B cell (primary cell): ENCODE data around the gene MAPK1. TPM values are rescaled to one million over a fixed set of nuclear protein-coding genes. Genes with fewer than 3 reads are reported as not detected.
"Not testable (repeated sequence)": the region's sequence is repeated elsewhere in the genome, so short reads cannot be mapped to it uniquely, and the experiment has no call there.

Experiments used
- ATAC-seq: fragments of 200-7000 bp; cut with Tn5 transposase; one replicate; pipeline ENCODE4 v1.10.0; 2021; ENCODE audit warnings: low read depth, mild to moderate bottlenecking, moderate number of reproducible peaks, moderate library complexity
- CTCF ChIA-PET: fragments of 350-600 bp; sonication (Branson Sonifier 250); formaldehyde crosslinking; loops from one replicate; lab custom pipeline; 2021; ENCODE audit warnings: antibody characterized with exemption, inconsistent platforms; lab: Charles Lee
- POLR2A ChIA-PET: fragments of 350-600 bp; sonication (Branson Sonifier 250); formaldehyde crosslinking; loops from one replicate; lab custom pipeline; 2021; ENCODE audit warnings: antibody characterized with exemption; lab: Charles Lee
- DNase-seq: peaks from one replicate; pipeline ENCODE4 v3.0.0; 2013
- H2AFZ ChIP-seq: 2 replicates; pipeline ENCODE4 v1.6.1; 2012; ENCODE audit warnings: mild to moderate bottlenecking, low read depth, low read length; ENCODE audit not compliant: insufficient read depth, poor library complexity, severe bottlenecking
- H3K27ac ChIP-seq, 2 donors: 1 replicate in 1 of 2; 2 replicates in 1 of 2; pipeline ENCODE4 v1.5.1; 2012 to 2013; ENCODE audit warnings: low read length in 2 of 2, mild to moderate bottlenecking in 2 of 2, moderate library complexity in 1 of 2
- H3K27me3 ChIP-seq, 4 experiments: fragments of 200-600 bp in 1 of 4; sonication (generic) in 1 of 4; replicated peaks in 1 of 4; 1 replicate in 2 of 4; 2 replicates in 2 of 4; pipeline versions ENCODE4 v1.6.1 to v1.7.0; 2013 to 2016; ENCODE audit warnings: low read length in 3 of 4, mild to moderate bottlenecking in 2 of 4, mixed read lengths in 1 of 4, moderate library complexity in 1 of 4; ENCODE audit not compliant: insufficient read depth in 4 of 4, control insufficient read depth in 3 of 4; ENCODE audit errors: control extremely low read depth in 1 of 4
- H3K36me3 ChIP-seq, 2 experiments: replicated peaks in 1 of 2; 1 replicate in 1 of 2; 2 replicates in 1 of 2; pipeline versions ENCODE4 v1.6.1 to v1.7.1; 2013; ENCODE audit warnings: low read length in 1 of 2; ENCODE audit not compliant: insufficient read depth in 2 of 2, control insufficient read depth in 1 of 2; ENCODE audit errors: control extremely low read depth in 1 of 2, extremely low read depth in 1 of 2
- H3K4me1 ChIP-seq, 2 donors: fragments of 200-600 bp in 1 of 2; sonication (generic) in 1 of 2; 1 replicate in 1 of 2; 2 replicates in 1 of 2; pipeline versions ENCODE4 v1.5.1 to v1.6.1; 2013 to 2017; ENCODE audit warnings: low read length in 2 of 2; ENCODE audit not compliant: control insufficient read depth in 2 of 2, insufficient read depth in 2 of 2
- H3K4me2 ChIP-seq: replicated peaks from 2 replicates; pipeline ENCODE3; 2012; ENCODE audit warnings: mild to moderate bottlenecking, low read depth, low read length; ENCODE audit not compliant: poor library complexity, severe bottlenecking
- H3K4me3 ChIP-seq, 5 experiments: fragments of 200-600 bp in 1 of 5; sonication (generic) in 1 of 5; 1 replicate in 3 of 5; 2 replicates in 2 of 5; pipeline versions ENCODE4 v1.5.1 to v1.7.0; 2011 to 2016; ENCODE audit warnings: low read length in 4 of 5, mild to moderate bottlenecking in 4 of 5, low read depth in 2 of 5, control low read depth in 1 of 5, moderate library complexity in 1 of 5; ENCODE audit not compliant: insufficient read depth in 1 of 5; ENCODE audit errors: control extremely low read depth in 1 of 5, extremely low read depth in 1 of 5
- H3K79me2 ChIP-seq: fragments of 200-600 bp; sonication (generic); one replicate; pipeline ENCODE4 v1.6.0; 2016; ENCODE audit warnings: low read length; ENCODE audit not compliant: control insufficient read depth, insufficient read depth
- H3K9ac ChIP-seq: fragments of 200-600 bp; sonication (generic); 2 replicates; pipeline ENCODE4 v1.6.1; 2017; ENCODE audit warnings: mild to moderate bottlenecking, low read length, moderate library complexity
- H3K9me3 ChIP-seq, 3 donors: one replicate each; pipeline versions ENCODE4 v1.6.1 to v1.7.1; 2013; ENCODE audit warnings: low read length in 2 of 3; ENCODE audit not compliant: control insufficient read depth in 2 of 3, insufficient read depth in 1 of 3; ENCODE audit errors: control extremely low read depth in 1 of 3
- H4K20me1 ChIP-seq: 2 replicates; pipeline ENCODE4 v1.6.0; 2012; ENCODE audit warnings: mild to moderate bottlenecking, low read length; ENCODE audit not compliant: insufficient read depth, control insufficient read depth, poor library complexity, severe bottlenecking
- H3K27ac Mint-ChIP-seq: one replicate; pipeline ENCODE4 v1.8.0; 2021; ENCODE audit warnings: mixed read lengths
- H3K27me3 Mint-ChIP-seq: one replicate; pipeline ENCODE4 v1.8.0; 2021; ENCODE audit warnings: mixed read lengths
- H3K4me1 Mint-ChIP-seq: one replicate; pipeline ENCODE4 v1.8.0; 2021; ENCODE audit warnings: mixed read lengths
- H3K4me3 Mint-ChIP-seq: one replicate; pipeline ENCODE4 v1.8.0; 2021; ENCODE audit warnings: mixed read lengths
- H3K9me3 Mint-ChIP-seq: one replicate; pipeline ENCODE4 v1.8.0; 2022; ENCODE audit warnings: mixed read lengths; ENCODE audit not compliant: insufficient read depth
- EZH2 ChIP-seq: IDR thresholded peaks from 2 replicates; pipeline ENCODE4 v1.6.1; 2012; ENCODE audit warnings: borderline replicate concordance, low read depth, mild to moderate bottlenecking, moderate library complexity, low read length; ENCODE audit not compliant: insufficient read depth, poor library complexity, severe bottlenecking
- WGBS: methylation state at CpG from one replicate; pipeline ENCODE4 v1.1.5; 2013; ENCODE audit warnings: missing lambda C conversion rate; ENCODE audit not compliant: insufficient coverage; 5-methylcytosine and 5-hydroxymethylcytosine counted together
- intact Hi-C: fragments of 100-400 bp; cut with micrococcal nuclease; formaldehyde crosslinking; loops from one replicate; pipeline ENCODE4 v1.10.0; 2022
- polyA plus RNA-seq: library from polyadenylated mRNA; depleted of rRNA; stranded (reverse); fragments of >200 nt; gene quantifications from 2 replicates; pipeline ENCODE4 v1.2.3, GENCODE V29; 2012
- total RNA-seq, 2 donors: library from RNA; stranded (reverse); fragments of 120-200 nt in 1 of 2; gene quantifications; 1 replicate in 1 of 2; 2 replicates in 1 of 2; pipeline versions ENCODE4 v1.2.3 to v1.2.4, GENCODE V29; 2013 to 2022
- TF ChIP-seq, protein P1 (sequence below): fragments of 200-600 bp; IDR thresholded peaks from one replicate; pipeline ENCODE4 v1.8.0; 2022; ENCODE audit warnings: antibody characterized with exemption, mild to moderate bottlenecking

Gene MAPK1
- total and polyA plus RNA-seq, 2 donors (not counting 1 experiment from before 2014, with no cell fraction given), result 24.0 to 155 TPM

DNA sequence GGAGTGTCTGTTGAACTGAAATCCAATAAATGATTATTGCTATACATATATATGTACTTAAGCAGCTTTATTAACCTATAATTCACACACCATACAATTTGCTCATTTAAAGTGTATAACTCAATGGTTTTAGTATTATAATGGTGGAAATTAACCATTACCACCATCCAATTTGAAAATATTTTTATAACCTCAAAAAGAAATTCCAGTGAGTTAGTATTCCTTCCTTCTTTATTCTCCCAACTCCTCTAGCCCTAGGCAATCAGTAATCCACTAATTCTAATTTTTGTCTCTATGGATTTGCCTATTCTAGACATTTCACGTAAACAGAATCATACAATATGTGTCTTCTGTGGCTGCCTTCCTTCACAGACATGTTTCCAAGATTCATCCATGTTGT is 64.8 kb downstream of the MAPK1 start:
- H3K4me3 ChIP-seq, result no peak overlapping the region
- peaks cover 2% of the 10 kb centered on the region for H3K4me1 Mint-ChIP-seq
- no peak overlapping the region for H3K4me3 Mint-ChIP-seq
- no peak overlapping the region for H2AFZ ChIP-seq
- H3K27me3 ChIP-seq, result no peaks in the 10 kb centered on the region
- H3K9ac ChIP-seq, result no peak overlapping the region
- no peak overlapping the region for H3K27ac ChIP-seq
- DNase-seq, result no peak
- H4K20me1 ChIP-seq, result peaks cover 37% of the 10 kb centered on the region
- no peak overlapping the region for H3K27ac Mint-ChIP-seq
- H3K4me1 ChIP-seq, result no peaks in the 10 kb centered on the region
- no peak for ATAC-seq
- no peak overlapping the region for H3K4me2 ChIP-seq
- ChIA-PET CTCF (no interaction called here), POLR2A (no interaction called here)
- H3K79me2 ChIP-seq, result peaks cover 56% of the 10 kb centered on the region
- TF ChIP-seq, protein P1, sequence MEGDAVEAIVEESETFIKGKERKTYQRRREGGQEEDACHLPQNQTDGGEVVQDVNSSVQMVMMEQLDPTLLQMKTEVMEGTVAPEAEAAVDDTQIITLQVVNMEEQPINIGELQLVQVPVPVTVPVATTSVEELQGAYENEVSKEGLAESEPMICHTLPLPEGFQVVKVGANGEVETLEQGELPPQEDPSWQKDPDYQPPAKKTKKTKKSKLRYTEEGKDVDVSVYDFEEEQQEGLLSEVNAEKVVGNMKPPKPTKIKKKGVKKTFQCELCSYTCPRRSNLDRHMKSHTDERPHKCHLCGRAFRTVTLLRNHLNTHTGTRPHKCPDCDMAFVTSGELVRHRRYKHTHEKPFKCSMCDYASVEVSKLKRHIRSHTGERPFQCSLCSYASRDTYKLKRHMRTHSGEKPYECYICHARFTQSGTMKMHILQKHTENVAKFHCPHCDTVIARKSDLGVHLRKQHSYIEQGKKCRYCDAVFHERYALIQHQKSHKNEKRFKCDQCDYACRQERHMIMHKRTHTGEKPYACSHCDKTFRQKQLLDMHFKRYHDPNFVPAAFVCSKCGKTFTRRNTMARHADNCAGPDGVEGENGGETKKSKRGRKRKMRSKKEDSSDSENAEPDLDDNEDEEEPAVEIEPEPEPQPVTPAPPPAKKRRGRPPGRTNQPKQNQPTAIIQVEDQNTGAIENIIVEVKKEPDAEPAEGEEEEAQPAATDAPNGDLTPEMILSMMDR, result no peak
- no peak for TF ChIP-seq EZH2
- WGBS, result 100% methylated on average over 1 of the region's 1 CpG
- intact Hi-C loops, result no loop called here
- peaks cover 25 to 87% of the 10 kb centered on the region in 2 experiments for H3K36me3 ChIP-seq
- no peaks in the 10 kb centered on the region for H3K9me3 ChIP-seq
- no peaks in the 10 kb centered on the region for H3K27me3 Mint-ChIP-seq
- H3K9me3 Mint-ChIP-seq, result no peaks in the 10 kb centered on the region

DNA sequence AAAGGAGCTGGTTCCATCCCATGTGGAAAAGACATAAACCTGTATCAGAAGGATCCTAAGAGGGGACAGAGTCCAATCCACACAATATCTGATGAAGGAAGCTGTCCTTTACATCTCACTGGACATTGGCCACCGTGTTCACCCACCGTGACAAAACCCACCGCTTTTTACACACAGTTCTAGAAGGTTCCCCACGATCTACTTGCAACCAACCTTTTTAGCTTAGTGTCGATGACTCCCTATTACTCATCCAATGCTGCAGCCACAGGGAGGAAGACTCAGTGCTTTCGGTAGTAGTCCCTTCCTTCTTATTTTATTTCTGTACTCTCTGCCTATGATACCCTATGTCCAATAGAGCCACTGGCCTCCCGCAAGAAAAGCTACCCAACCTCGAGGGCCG is 65.4 kb downstream of the MAPK1 start:
- Histone ChIP-seq H2AFZ (no peak overlapping the region), H3K27me3 (no peaks in the 10 kb centered on the region), H3K4me3 (no peak overlapping the region), H3K9me3 (no peaks in the 10 kb centered on the region), H3K36me3 (peaks cover 27 to 83% of the 10 kb centered on the region in 2 experiments), H4K20me1 (peaks cover 32% of the 10 kb centered on the region), H3K4me1 (no peaks in the 10 kb centered on the region), H3K27ac (no peak overlapping the region), H3K4me2 (no peak overlapping the region), H3K79me2 (peaks cover 51% of the 10 kb centered on the region), H3K9ac (no peak overlapping the region)
- Mint-ChIP-seq H3K4me1 (no peaks in the 10 kb centered on the region), H3K27me3 (no peaks in the 10 kb centered on the region), H3K27ac (no peak overlapping the region), H3K4me3 (no peak overlapping the region), H3K9me3 (no peaks in the 10 kb centered on the region)
- CTCF ChIA-PET, result no interaction called here
- TF ChIP-seq, protein P1, result no peak
- no peak for DNase-seq
- POLR2A ChIA-PET, result no interaction called here
- intact Hi-C loops, result no loop called here
- 97% methylated on average over 9 of the region's 9 CpGs for WGBS
- no peak for ATAC-seq

GRCh38 chr22:21801304-21801644 is 66.2 kb downstream of the MAPK1 start:
- H3K27ac Mint-ChIP-seq, H3K9ac ChIP-seq, intact Hi-C loops, CTCF ChIA-PET, H3K27ac ChIP-seq, ATAC-seq, H3K9me3 Mint-ChIP-seq, H3K27me3 Mint-ChIP-seq, H3K4me1 Mint-ChIP-seq, H3K4me2 ChIP-seq, H3K4me1 ChIP-seq, H3K4me3 Mint-ChIP-seq, H3K9me3 ChIP-seq, DNase-seq, H3K4me3 ChIP-seq, POLR2A ChIA-PET, H2AFZ ChIP-seq, H3K27me3 ChIP-seq: not testable (repeated sequence)
- peaks cover 43% of the 10 kb centered on the region for H3K79me2 ChIP-seq
- peaks cover 23 to 76% of the 10 kb centered on the region in 2 experiments for H3K36me3 ChIP-seq
- WGBS, result 96% methylated on average over 5 of the region's 7 CpGs
- H4K20me1 ChIP-seq, result peaks cover 25% of the 10 kb centered on the region
